ENCODE measurements around the gene PTGS2.

- TF ChIP-seq ZNF596 (tag by site-specific recombination; IDR thresholded peaks at IDR 0.05) (no peak), ZNF184 (tag by site-specific recombination; IDR thresholded peaks at IDR 0.05) (no peak), ZNF121 (tag by site-specific recombination; IDR thresholded peaks at IDR 0.05) (no peak)
- TF ChIP-seq, protein P1, sequence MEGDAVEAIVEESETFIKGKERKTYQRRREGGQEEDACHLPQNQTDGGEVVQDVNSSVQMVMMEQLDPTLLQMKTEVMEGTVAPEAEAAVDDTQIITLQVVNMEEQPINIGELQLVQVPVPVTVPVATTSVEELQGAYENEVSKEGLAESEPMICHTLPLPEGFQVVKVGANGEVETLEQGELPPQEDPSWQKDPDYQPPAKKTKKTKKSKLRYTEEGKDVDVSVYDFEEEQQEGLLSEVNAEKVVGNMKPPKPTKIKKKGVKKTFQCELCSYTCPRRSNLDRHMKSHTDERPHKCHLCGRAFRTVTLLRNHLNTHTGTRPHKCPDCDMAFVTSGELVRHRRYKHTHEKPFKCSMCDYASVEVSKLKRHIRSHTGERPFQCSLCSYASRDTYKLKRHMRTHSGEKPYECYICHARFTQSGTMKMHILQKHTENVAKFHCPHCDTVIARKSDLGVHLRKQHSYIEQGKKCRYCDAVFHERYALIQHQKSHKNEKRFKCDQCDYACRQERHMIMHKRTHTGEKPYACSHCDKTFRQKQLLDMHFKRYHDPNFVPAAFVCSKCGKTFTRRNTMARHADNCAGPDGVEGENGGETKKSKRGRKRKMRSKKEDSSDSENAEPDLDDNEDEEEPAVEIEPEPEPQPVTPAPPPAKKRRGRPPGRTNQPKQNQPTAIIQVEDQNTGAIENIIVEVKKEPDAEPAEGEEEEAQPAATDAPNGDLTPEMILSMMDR (tag by site-specific recombination; IDR thresholded peaks at IDR 0.05), result no peak
Observed at GRCh38 chr1:186681121-186681520, 898 bp upstream of the PTGS2 start.
